22Rv1 (cell line): ENCODE measurements around the gene MTCL1.

Experiments used
- CTCF ChIP-seq: fragments of 450-650 bp; IDR thresholded peaks from 2 replicates; pipeline ENCODE4 v1.5.1; 2017; ENCODE audit warnings: mild to moderate bottlenecking
- ZFX ChIP-seq: fragments of 450-650 bp; IDR thresholded peaks from 2 replicates; pipeline ENCODE4 v1.6.1; 2017; ENCODE audit warnings: antibody characterized with exemption, borderline replicate concordance

GRCh38 chr18:8685914-8686216 lies 19.5 kb upstream of the MTCL1 start:
- TF ChIP-seq CTCF (no peak), ZFX (no peak)
